ENCODE measurements around the gene B3GNT7.

Gene B3GNT7

GRCh38 chr2:231413456-231413855, 17.9 kb downstream of the B3GNT7 start:
- Histone ChIP-seq H3K27me3 (replicated peaks) (no peaks in the 10 kb centered on the region), H3K4me3 (ENCODE audit: low read depth, low read length) (no peak overlapping the region), H3K27ac (no peak overlapping the region), H3K36me3 (replicated peaks) (no peaks in the 10 kb centered on the region)
- TF ChIP-seq CTCF (IDR thresholded peaks at IDR 0.05; ENCODE audit: low read depth, low read length, missing control alignments), result no peak
- in situ Hi-C loops (cut with HindIII; ENCODE audit: low pct_ligation_motif_present, low sequenced_read_pairs), result loop anchor here (25.0 kb wide), 1 partner anchor 101 kb away; no protein-coding TSS in a partner anchor
- no peak for DNase-seq

GRCh38 chr2:231413921-231414476, 18.5 kb downstream of the B3GNT7 start:
- DNase-seq, result no peak
- Histone ChIP-seq H3K4me3 (ENCODE audit: low read depth, low read length) (no peak overlapping the region), H3K27ac (no peak overlapping the region), H3K36me3 (replicated peaks) (no peaks in the 10 kb centered on the region), H3K27me3 (replicated peaks) (no peaks in the 10 kb centered on the region)
- in situ Hi-C loops (cut with HindIII; ENCODE audit: low pct_ligation_motif_present, low sequenced_read_pairs), result loop anchor here (25.0 kb wide), 1 partner anchor 102 kb away; no protein-coding TSS in a partner anchor
- no peak for TF ChIP-seq CTCF (IDR thresholded peaks at IDR 0.05; ENCODE audit: low read depth, low read length, missing control alignments)

- no peak for TF ChIP-seq CTCF (IDR thresholded peaks at IDR 0.05; ENCODE audit: low read depth, low read length, missing control alignments)
- DNase-seq, result no peak
- no peaks in the 10 kb centered on the region for H3K36me3 ChIP-seq (replicated peaks)
- in situ Hi-C loops (cut with HindIII; ENCODE audit: low pct_ligation_motif_present, low sequenced_read_pairs), result loop anchor here (25.0 kb wide), 1 partner anchor 103 kb away; no protein-coding TSS in a partner anchor
- no peak overlapping the region for H3K4me3 ChIP-seq (ENCODE audit: low read depth, low read length)
- H3K27ac ChIP-seq, result no peak overlapping the region
- no peaks in the 10 kb centered on the region for H3K27me3 ChIP-seq (replicated peaks)
Observed at GRCh38 chr2:231415029-231415428, 19.5 kb downstream of the B3GNT7 start.

- in situ Hi-C loops (cut with HindIII; ENCODE audit: low pct_ligation_motif_present, low sequenced_read_pairs), result loop anchor here (25.0 kb wide), 1 partner anchor 107 kb away; no protein-coding TSS in a partner anchor
- no peak for DNase-seq
- Histone ChIP-seq H3K27ac (no peak overlapping the region), H3K27me3 (replicated peaks) (no peaks in the 10 kb centered on the region), H3K36me3 (replicated peaks) (no peaks in the 10 kb centered on the region), H3K4me3 (ENCODE audit: low read depth, low read length) (no peak overlapping the region)
- TF ChIP-seq CTCF (IDR thresholded peaks at IDR 0.05; ENCODE audit: low read depth, low read length, missing control alignments), result no peak
Observed at GRCh38 chr2:231418820-231419640, 23.5 kb downstream of the B3GNT7 start.

GRCh38 chr2:231421051-231421580, 25.6 kb downstream of the B3GNT7 start:
- H3K36me3 ChIP-seq (replicated peaks), result no peaks in the 10 kb centered on the region
- no peak for TF ChIP-seq CTCF (IDR thresholded peaks at IDR 0.05; ENCODE audit: low read depth, low read length, missing control alignments)
- no peak overlapping the region for H3K4me3 ChIP-seq (ENCODE audit: low read depth, low read length)
- H3K27me3 ChIP-seq (replicated peaks), result no peaks in the 10 kb centered on the region
- in situ Hi-C loops (cut with HindIII; ENCODE audit: low pct_ligation_motif_present, low sequenced_read_pairs), result loop anchor here (25.0 kb wide), 1 partner anchor 109 kb away; no protein-coding TSS in a partner anchor
- H3K27ac ChIP-seq, result no peak overlapping the region
- DNase-seq, result no peak

Data from brain microvascular endothelial cell (primary cell).